Mononuclear cell (primary cell): Measurements from ENCODE around the gene SUMF2. TPM values are rescaled to one million over a fixed set of nuclear protein-coding genes. Genes with fewer than 3 reads are reported as not detected.
"Not testable (repeated sequence)": the region's sequence is repeated elsewhere in the genome, so short reads cannot be mapped to it uniquely, and the experiment has no call there.

Experiments used
- H3K27me3 ChIP-seq: 2 replicates; pipeline ENCODE4 v1.6.0; 2011; ENCODE audit warnings: low read length, control low read depth; ENCODE audit not compliant: insufficient read depth
- H3K4me1 ChIP-seq: 2 replicates; pipeline ENCODE4 v1.5.1; 2011; ENCODE audit warnings: mild to moderate bottlenecking, low read length, control low read depth; ENCODE audit not compliant: insufficient read depth
- H3K4me3 ChIP-seq: 2 replicates; pipeline ENCODE4 v1.5.1; 2011; ENCODE audit warnings: mild to moderate bottlenecking, low read length, moderate library complexity
- H3K9me3 ChIP-seq: 2 replicates; pipeline ENCODE4 v1.5.1; 2011; ENCODE audit warnings: low read depth, mild to moderate bottlenecking, control low read depth, low read length
- total RNA-seq: library from RNA; depleted of rRNA; stranded (reverse); fragments of >200 nt; gene quantifications from one replicate; pipeline ENCODE4 v1.2.3, GENCODE V29; 2012

SUMF2 gene
- total RNA-seq, 1 donor: 79.3 TPM

GRCh38 chr7:56112244-56112643, 48.2 kb downstream of the SUMF2 start:
- not testable (repeated sequence) for H3K4me3 ChIP-seq

GRCh38 chr7:56115852-56116538, 51.9 kb downstream of the SUMF2 start, which contains the start of gene NUPR2:
NUPR2 (minus strand) TSS chr7:56116417; CDS start chr7:56116314, 103 bp downstream.
- H3K4me1 ChIP-seq: no peaks in the 10 kb centered on the region
- H3K9me3 ChIP-seq: no peaks in the 10 kb centered on the region
- no peak within 1 kb of the TSS for H3K4me3 ChIP-seq
- peaks cover 16% of the 10 kb centered on the region for H3K27me3 ChIP-seq

More at GRCh38 chr7:56112244-56112643, 48.2 kb downstream of the SUMF2 start:
- H3K27me3 ChIP-seq: peaks cover 16% of the 10 kb centered on the region
- H3K9me3 ChIP-seq, H3K4me1 ChIP-seq: not testable (repeated sequence)

GRCh38 chr7:56121440-56121839, 57.4 kb downstream of the SUMF2 start:
- Histone ChIP-seq H3K4me1 (no peaks in the 10 kb centered on the region), H3K27me3 (peaks cover 6% of the 10 kb centered on the region), H3K9me3 (no peaks in the 10 kb centered on the region)

GRCh38 chr7:56124981-56125380, 60.9 kb downstream of the SUMF2 start:
- H3K4me1 ChIP-seq: no peaks in the 10 kb centered on the region
- H3K9me3 ChIP-seq: no peaks in the 10 kb centered on the region
- H3K27me3 ChIP-seq: no peaks in the 10 kb centered on the region
- no peak overlapping the region for H3K4me3 ChIP-seq

More at GRCh38 chr7:56121440-56121839, 57.4 kb downstream of the SUMF2 start:
- no peak overlapping the region for H3K4me3 ChIP-seq

- no peaks in the 10 kb centered on the region for H3K4me1 ChIP-seq
- no peaks in the 10 kb centered on the region for H3K27me3 ChIP-seq
- H3K4me3 ChIP-seq: no peak overlapping the region
- H3K9me3 ChIP-seq: no peaks in the 10 kb centered on the region
These were observed 61.7 kb downstream of the SUMF2 start for GRCh38 chr7:56125831-56126230.

GRCh38 chr7:56127241-56127975, 63.3 kb downstream of the SUMF2 start:
- Histone ChIP-seq H3K9me3 (no peaks in the 10 kb centered on the region), H3K4me1 (no peaks in the 10 kb centered on the region), H3K4me3 (no peak overlapping the region), H3K27me3 (no peaks in the 10 kb centered on the region)

Other genes with a start within 250 kb of the SUMF2 start
- gene SEPTIN14, start 201.5 kb upstream of the SUMF2 start, total RNA-seq: not detected
- 2.8 TPM for gene ZNF713, start 176.8 kb upstream of the SUMF2 start, total RNA-seq
- 6.4 TPM for gene MRPS17, start 112.4 kb upstream of the SUMF2 start, total RNA-seq
- 67.2 TPM for gene NIPSNAP2, start 99.7 kb upstream of the SUMF2 start, total RNA-seq
- gene PSPH, start 12.8 kb upstream of the SUMF2 start, total RNA-seq: 1.6 TPM
- 54.6 TPM for gene CCT6A, start 12.5 kb upstream of the SUMF2 start, total RNA-seq
- gene PHKG1, start 28.7 kb downstream of the SUMF2 start, total RNA-seq: 3.1 TPM
- 215 TPM for gene CHCHD2, start 42.2 kb downstream of the SUMF2 start, total RNA-seq
- gene NUPR2, start 52.1 kb downstream of the SUMF2 start, total RNA-seq: not detected